ENCODE measurements around the gene OR2V1.
"Not testable (repeated sequence)": the region's sequence is repeated elsewhere in the genome, so short reads cannot be mapped to it uniquely, and the experiment has no call there.

DNA sequence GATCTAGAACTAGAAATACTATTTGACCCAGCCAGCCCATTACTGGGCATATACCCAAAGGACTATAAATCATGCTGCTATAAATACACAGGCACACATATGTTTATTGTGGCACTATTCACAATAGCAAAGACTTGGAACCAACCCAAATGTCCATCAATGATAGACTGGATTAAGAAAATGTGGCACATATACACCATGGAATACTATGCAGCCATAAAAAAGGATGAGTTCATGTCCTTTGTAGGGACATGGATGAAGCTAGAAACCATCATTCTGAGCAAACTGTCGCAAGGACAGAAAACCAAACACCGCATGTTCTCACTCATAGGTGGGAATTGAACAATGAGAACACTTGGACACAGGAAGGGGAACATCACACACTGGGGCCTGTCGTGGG lies 35.8 kb downstream of the OR2V1 start:
- not testable (repeated sequence) for TF ChIP-seq TAF1, POLR2AphosphoS5, POLR2A (IDR thresholded peaks at IDR 0.05; ENCODE audit: low read depth, low read length)
